Mammary epithelial cell (primary cell): ENCODE data around the gene RHOXF2B.

ENCODE experiments used
- EZH2 ChIP-seq: IDR thresholded peaks from 2 replicates; pipeline ENCODE4 v1.6.1; 2012; ENCODE audit warnings: low read length, inconsistent platforms, borderline replicate concordance
- TF ChIP-seq, protein P1 (sequence below), 2 donors: IDR thresholded peaks in 1 of 2; conservative IDR thresholded peaks in 1 of 2; 2 replicates each; pipeline ENCODE4 v1.5.1; 2011 to 2012; ENCODE audit warnings: inconsistent platforms in 2 of 2, low read length in 2 of 2, mild to moderate bottlenecking in 2 of 2, control low read depth in 1 of 2, low read depth in 1 of 2; ENCODE audit not compliant: insufficient read depth in 1 of 2; ENCODE audit errors: extremely low read depth in 1 of 2

DNA sequence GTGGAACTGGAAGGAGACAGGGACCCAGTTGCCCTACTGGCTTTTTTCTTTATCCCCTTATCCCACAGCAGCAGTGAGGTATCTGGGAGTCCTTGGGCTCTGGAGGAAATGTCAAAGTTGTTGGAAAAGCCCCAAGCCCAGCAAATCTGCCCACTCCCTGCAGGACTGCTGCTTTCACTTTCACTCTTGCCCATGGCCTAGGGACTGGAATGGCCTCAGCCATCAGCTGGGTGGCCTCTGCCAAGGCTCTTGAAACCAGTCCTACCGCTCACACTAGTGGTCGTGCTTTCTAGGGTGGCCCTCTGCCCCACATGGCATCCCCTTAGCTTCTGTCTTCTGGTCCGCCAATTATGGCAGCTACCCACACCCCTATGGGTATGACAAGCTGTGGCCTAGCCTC lies 48.0 kb upstream of the RHOXF2B start:
- TF ChIP-seq, protein P1, sequence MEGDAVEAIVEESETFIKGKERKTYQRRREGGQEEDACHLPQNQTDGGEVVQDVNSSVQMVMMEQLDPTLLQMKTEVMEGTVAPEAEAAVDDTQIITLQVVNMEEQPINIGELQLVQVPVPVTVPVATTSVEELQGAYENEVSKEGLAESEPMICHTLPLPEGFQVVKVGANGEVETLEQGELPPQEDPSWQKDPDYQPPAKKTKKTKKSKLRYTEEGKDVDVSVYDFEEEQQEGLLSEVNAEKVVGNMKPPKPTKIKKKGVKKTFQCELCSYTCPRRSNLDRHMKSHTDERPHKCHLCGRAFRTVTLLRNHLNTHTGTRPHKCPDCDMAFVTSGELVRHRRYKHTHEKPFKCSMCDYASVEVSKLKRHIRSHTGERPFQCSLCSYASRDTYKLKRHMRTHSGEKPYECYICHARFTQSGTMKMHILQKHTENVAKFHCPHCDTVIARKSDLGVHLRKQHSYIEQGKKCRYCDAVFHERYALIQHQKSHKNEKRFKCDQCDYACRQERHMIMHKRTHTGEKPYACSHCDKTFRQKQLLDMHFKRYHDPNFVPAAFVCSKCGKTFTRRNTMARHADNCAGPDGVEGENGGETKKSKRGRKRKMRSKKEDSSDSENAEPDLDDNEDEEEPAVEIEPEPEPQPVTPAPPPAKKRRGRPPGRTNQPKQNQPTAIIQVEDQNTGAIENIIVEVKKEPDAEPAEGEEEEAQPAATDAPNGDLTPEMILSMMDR (conservative IDR thresholded peaks at IDR 0.05 in 1 of 2, IDR thresholded peaks at IDR 0.05 in 1 of 2; ENCODE audit: extremely low read depth in 1 of 2, insufficient read depth in 1 of 2, low read depth in 1 of 2, low read length in 2 of 2): no peak
- TF ChIP-seq EZH2: no peak
